IgD-negative memory B cell (primary cell): ENCODE results near the gene VSTM2B. TPM values are rescaled to one million over a fixed set of nuclear protein-coding genes. Genes with fewer than 3 reads are reported as not detected.

Source experiments
- H3K27ac Mint-ChIP-seq, 3 donors: one replicate each; pipeline ENCODE4 v1.8.0; 2020 to 2022; ENCODE audit warnings: mild to moderate bottlenecking in 3 of 3, mixed read lengths in 3 of 3, moderate library complexity in 1 of 3
- H3K27me3 Mint-ChIP-seq: one replicate; pipeline ENCODE4 v1.8.0; 2021; ENCODE audit warnings: mixed read lengths
- H3K36me3 Mint-ChIP-seq: one replicate; pipeline ENCODE4 v1.8.0; 2020; ENCODE audit warnings: mild to moderate bottlenecking, mixed read lengths
- H3K4me1 Mint-ChIP-seq, 3 donors: one replicate each; pipeline ENCODE4 v1.8.0; 2020 to 2022; ENCODE audit warnings: mixed read lengths in 3 of 3, mild to moderate bottlenecking in 1 of 3
- H3K4me3 Mint-ChIP-seq, 4 donors: one replicate each; pipeline ENCODE4 v1.8.0; 2020 to 2022; ENCODE audit warnings: mild to moderate bottlenecking in 4 of 4, mixed read lengths in 4 of 4, moderate library complexity in 3 of 4
- H3K9me3 Mint-ChIP-seq, 3 donors: one replicate each; pipeline ENCODE4 v1.8.0; 2020 to 2021; ENCODE audit warnings: mixed read lengths in 3 of 3, mild to moderate bottlenecking in 1 of 3
- polyA plus RNA-seq: library from polyadenylated mRNA; unstranded; fragments of 300-500 nt; fragmentation: Illumina TruSeq; gene quantifications from one replicate; pipeline ENCODE4 v1.2.3, GENCODE V29; 2021

VSTM2B gene
- polyA plus RNA-seq, 1 donor from 2014 or later: not detected

DNA sequence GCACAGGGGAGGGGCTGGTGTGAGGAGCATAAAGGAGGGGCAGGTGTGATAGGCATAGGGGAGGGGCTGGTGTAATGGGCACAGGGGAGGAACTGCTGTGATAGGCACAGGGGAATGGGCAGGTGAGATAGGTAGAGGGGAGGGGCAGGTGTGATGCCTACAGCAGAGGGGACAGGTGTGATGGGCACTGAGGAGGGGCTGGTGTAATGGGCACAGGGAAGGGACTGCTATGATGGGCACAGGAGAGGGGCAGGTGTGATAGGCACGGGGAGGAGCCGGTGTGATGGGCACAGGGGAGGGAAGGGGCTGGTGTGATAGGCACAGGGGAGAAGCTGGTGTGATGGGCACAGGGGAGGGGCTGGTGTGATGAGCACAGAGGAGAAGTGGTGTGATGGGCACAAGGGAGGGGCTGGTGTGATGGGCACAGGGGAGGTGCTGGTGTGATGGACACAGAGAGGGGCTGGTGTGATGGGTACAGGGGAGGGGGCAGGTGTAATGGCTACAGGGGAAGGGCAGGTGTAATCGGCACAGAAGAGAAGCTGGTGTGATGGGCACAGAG, 40.8 kb downstream of the VSTM2B start:
- H3K4me1 Mint-ChIP-seq: no peaks in the 10 kb centered on the region
- no peak overlapping the region for H3K4me3 Mint-ChIP-seq
- peaks cover 4% of the 10 kb centered on the region for H3K27me3 Mint-ChIP-seq
- H3K36me3 Mint-ChIP-seq: no peaks in the 10 kb centered on the region
- peaks cover 0 to 2% (median 0%) of the 10 kb centered on the region in 3 donors for H3K9me3 Mint-ChIP-seq
- no peak overlapping the region for H3K27ac Mint-ChIP-seq

- Mint-ChIP-seq H3K4me3 (no peak overlapping the region), H3K27ac (no peak overlapping the region), H3K4me1 (no peaks in the 10 kb centered on the region), H3K27me3 (peaks cover 5% of the 10 kb centered on the region), H3K9me3 (peaks cover 0 to 2% (median 0%) of the 10 kb centered on the region in 3 donors), H3K36me3 (no peaks in the 10 kb centered on the region)
Measured at GRCh38 chr19:29567366-29567915, 41.6 kb downstream of the VSTM2B start.

- H3K4me3 Mint-ChIP-seq: no peak overlapping the region
- no peaks in the 10 kb centered on the region for H3K4me1 Mint-ChIP-seq
- H3K36me3 Mint-ChIP-seq: no peaks in the 10 kb centered on the region
- peaks cover 0 to 2% (median 0%) of the 10 kb centered on the region in 3 donors for H3K9me3 Mint-ChIP-seq
- peaks cover 7% of the 10 kb centered on the region for H3K27me3 Mint-ChIP-seq
- H3K27ac Mint-ChIP-seq: no peak overlapping the region
Measured at GRCh38 chr19:29568036-29569025, 42.5 kb downstream of the VSTM2B start.

DNA sequence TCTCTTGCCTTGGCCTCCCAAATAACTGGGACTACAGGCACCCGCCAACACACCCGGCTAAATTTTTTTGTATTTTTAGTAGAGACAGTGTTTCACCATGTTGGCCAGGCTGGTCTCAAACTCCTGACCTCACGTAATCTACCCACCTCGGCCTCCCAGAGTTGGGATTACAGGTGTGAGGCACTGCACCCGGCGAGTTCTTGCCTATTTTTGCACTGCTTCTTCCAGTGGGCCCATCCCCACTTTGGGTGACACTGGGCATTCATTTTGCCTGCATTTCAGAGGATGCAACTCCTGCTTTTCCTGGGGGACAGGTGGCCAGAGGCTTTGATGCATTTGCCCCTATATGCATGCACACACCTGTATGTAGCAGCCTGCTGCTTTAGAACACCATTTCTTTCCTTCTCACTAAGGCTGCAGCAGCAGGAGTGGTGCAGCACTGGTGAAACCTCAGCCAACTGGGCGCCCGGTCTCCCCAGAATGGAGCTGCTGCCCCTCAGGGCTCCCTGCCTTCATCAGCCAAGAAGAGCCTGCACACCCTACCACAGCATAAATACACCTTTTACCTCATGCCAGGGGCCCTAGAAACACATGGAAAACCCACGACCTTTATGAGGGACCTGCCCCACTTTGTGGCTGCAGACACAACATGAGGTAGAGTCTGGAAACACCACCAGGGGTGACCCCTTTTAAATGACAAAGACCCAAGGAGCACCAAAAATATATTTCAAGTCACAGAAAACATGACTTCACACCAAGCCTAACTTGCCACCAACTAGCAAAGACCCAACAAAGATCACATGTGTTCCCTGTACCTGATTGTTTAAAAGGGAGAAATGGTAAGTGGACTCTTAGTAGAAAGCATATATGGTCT, 43.5 kb downstream of the VSTM2B start:
- Mint-ChIP-seq H3K27me3 (peaks cover 8% of the 10 kb centered on the region), H3K27ac (no peak overlapping the region), H3K4me3 (no peak overlapping the region), H3K36me3 (no peaks in the 10 kb centered on the region), H3K4me1 (no peaks in the 10 kb centered on the region), H3K9me3 (peaks cover 0 to 2% (median 0%) of the 10 kb centered on the region in 3 donors)

DNA sequence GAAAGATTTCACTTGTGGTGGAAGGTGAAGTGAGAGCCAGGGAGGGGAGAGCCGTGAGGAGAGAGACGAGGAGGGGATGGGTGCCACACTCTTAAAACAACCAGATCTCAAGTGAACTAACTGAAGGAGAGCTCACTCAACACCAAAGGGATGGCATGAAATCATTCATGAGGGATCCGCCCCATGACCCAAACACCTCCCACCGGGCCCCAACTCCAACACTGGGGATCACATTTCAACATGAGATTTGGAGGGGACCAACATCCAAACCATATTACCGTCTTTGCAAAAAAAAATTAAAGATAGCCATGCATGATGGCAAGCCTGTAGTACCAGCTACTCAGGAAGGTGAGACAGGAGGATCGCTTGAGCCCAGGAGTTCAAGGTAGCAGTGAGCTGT, 45.4 kb downstream of the VSTM2B start:
- peaks cover 0 to 5% (median 2%) of the 10 kb centered on the region in 3 donors for H3K4me1 Mint-ChIP-seq
- peaks cover 0 to 2% (median 0%) of the 10 kb centered on the region in 3 donors for H3K9me3 Mint-ChIP-seq
- H3K27me3 Mint-ChIP-seq: peaks cover 17% of the 10 kb centered on the region
- no peaks in the 10 kb centered on the region for H3K36me3 Mint-ChIP-seq
- H3K27ac Mint-ChIP-seq: no peak overlapping the region
- no peak overlapping the region for H3K4me3 Mint-ChIP-seq

GRCh38 chr19:29573486-29573885, 47.7 kb downstream of the VSTM2B start:
- Mint-ChIP-seq H3K27ac (no peak overlapping the region), H3K9me3 (peaks cover 0 to 2% (median 0%) of the 10 kb centered on the region in 3 donors), H3K36me3 (no peaks in the 10 kb centered on the region), H3K4me3 (no peak overlapping the region), H3K27me3 (peaks cover 28% of the 10 kb centered on the region), H3K4me1 (peaks cover 0 to 6% (median 5%) of the 10 kb centered on the region in 3 donors)

GRCh38 chr19:29574510-29574909, 48.7 kb downstream of the VSTM2B start:
- Mint-ChIP-seq H3K36me3 (no peaks in the 10 kb centered on the region), H3K27ac (no peak overlapping the region), H3K4me1 (peaks cover 0 to 6% (median 5%) of the 10 kb centered on the region in 3 donors), H3K9me3 (peaks cover 0 to 2% (median 0%) of the 10 kb centered on the region in 3 donors), H3K27me3 (peaks cover 28% of the 10 kb centered on the region), H3K4me3 (no peak overlapping the region)

- Mint-ChIP-seq H3K27me3 (peaks cover 28% of the 10 kb centered on the region), H3K36me3 (no peaks in the 10 kb centered on the region), H3K4me3 (peak overlapping the region in 1 of 4 donors; percentile 17), H3K4me1 (peaks cover 0 to 6% (median 5%) of the 10 kb centered on the region in 3 donors), H3K27ac (no peak overlapping the region), H3K9me3 (peaks cover 0 to 5% (median 3%) of the 10 kb centered on the region in 3 donors)
Measured at GRCh38 chr19:29576046-29576606, 50.3 kb downstream of the VSTM2B start.

DNA sequence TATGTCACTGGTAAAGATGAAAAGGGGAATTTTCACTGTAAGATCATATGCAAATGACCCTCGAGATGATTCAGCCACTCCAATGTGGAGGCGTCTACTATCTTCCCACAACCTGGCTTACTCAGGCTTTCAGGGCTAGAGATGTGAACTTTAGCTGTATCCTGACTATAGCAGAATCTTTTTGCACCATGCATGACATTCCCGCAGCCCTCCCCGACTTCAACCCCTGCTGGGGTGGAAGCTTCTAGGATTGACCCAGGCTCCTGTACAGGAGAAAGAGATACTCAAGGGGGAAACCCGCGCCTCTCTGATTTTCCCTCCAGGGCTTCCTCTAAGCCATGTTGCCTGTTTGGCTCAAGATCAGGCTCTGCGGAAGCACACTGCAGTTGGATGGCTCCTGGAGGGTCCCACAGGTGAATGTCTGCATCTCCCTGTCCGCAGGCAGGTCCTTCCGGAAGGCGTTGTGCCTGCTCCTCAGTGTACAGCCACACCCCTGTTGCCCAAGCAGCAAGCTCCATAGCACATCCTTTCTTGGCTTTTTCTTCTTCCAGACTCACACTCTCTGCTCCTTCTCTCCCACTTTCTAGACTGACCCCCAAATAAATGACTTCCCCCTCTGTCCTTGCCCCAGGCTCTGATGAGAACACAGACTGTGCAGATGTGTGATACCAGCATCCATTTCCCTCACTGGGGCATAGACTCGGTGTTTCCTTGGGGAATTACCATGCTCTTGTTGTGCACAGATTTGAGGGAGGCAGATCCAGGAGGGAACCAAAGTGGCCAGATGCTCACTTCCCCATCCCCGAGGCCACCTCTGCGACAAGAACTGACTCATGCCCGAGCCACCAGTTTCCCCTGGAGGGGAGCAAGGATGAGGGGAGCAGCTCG, 51.2 kb downstream of the VSTM2B start:
- peaks cover 0 to 6% (median 5%) of the 10 kb centered on the region in 3 donors for H3K4me1 Mint-ChIP-seq
- H3K36me3 Mint-ChIP-seq: no peaks in the 10 kb centered on the region
- peaks cover 26% of the 10 kb centered on the region for H3K27me3 Mint-ChIP-seq
- H3K4me3 Mint-ChIP-seq: no peak overlapping the region
- peaks cover 0 to 5% (median 4%) of the 10 kb centered on the region in 3 donors for H3K9me3 Mint-ChIP-seq
- H3K27ac Mint-ChIP-seq: peak overlapping the region in 1 of 3 donors; percentile 64

GRCh38 chr19:29577649-29577963, 51.8 kb downstream of the VSTM2B start:
- Mint-ChIP-seq H3K4me3 (no peak overlapping the region), H3K27ac (peak overlapping the region in 1 of 3 donors; percentile 64), H3K36me3 (no peaks in the 10 kb centered on the region), H3K9me3 (peaks cover 0 to 5% (median 4%) of the 10 kb centered on the region in 3 donors), H3K4me1 (peaks cover 0 to 6% (median 5%) of the 10 kb centered on the region in 3 donors), H3K27me3 (peaks cover 24% of the 10 kb centered on the region)

- peaks cover 24% of the 10 kb centered on the region for H3K27me3 Mint-ChIP-seq
- H3K36me3 Mint-ChIP-seq: no peaks in the 10 kb centered on the region
Measured at GRCh38 chr19:29578349-29578748, 52.6 kb downstream of the VSTM2B start.

GRCh38 chr19:29579308-29579910, 53.6 kb downstream of the VSTM2B start:
- peaks cover 0 to 6% (median 5%) of the 10 kb centered on the region in 3 donors for H3K4me1 Mint-ChIP-seq
- H3K4me3 Mint-ChIP-seq: no peak overlapping the region
- no peak overlapping the region for H3K27ac Mint-ChIP-seq
- peaks cover 0 to 7% (median 5%) of the 10 kb centered on the region in 3 donors for H3K9me3 Mint-ChIP-seq
- H3K27me3 Mint-ChIP-seq: peaks cover 23% of the 10 kb centered on the region
- no peaks in the 10 kb centered on the region for H3K36me3 Mint-ChIP-seq

More at GRCh38 chr19:29578349-29578748, 52.6 kb downstream of the VSTM2B start:
- H3K27ac Mint-ChIP-seq: no peak overlapping the region
- no peak overlapping the region for H3K4me3 Mint-ChIP-seq
- H3K9me3 Mint-ChIP-seq: peaks cover 0 to 5% (median 4%) of the 10 kb centered on the region in 3 donors
- peaks cover 0 to 6% (median 5%) of the 10 kb centered on the region in 3 donors for H3K4me1 Mint-ChIP-seq

- H3K27ac Mint-ChIP-seq: no peak overlapping the region
- H3K4me1 Mint-ChIP-seq: peaks cover 0 to 3% (median 2%) of the 10 kb centered on the region in 3 donors
- peaks cover 10% of the 10 kb centered on the region for H3K27me3 Mint-ChIP-seq
- no peaks in the 10 kb centered on the region for H3K36me3 Mint-ChIP-seq
- H3K9me3 Mint-ChIP-seq: peaks cover 0 to 7% (median 5%) of the 10 kb centered on the region in 3 donors
- no peak overlapping the region for H3K4me3 Mint-ChIP-seq
Measured at GRCh38 chr19:29581398-29581797, 55.6 kb downstream of the VSTM2B start.
